ENCODE measurements around the gene RIC3. TPM values are rescaled to one million over a fixed set of nuclear protein-coding genes. Genes with fewer than 3 reads are reported as not detected.
"Not testable (repeated sequence)": the region's sequence is repeated elsewhere in the genome, so short reads cannot be mapped to it uniquely, and the experiment has no call there.

The RIC3 gene
- polyA plus RNA-seq, 1 donor from 2014 or later, result 5.5 TPM

DNA sequence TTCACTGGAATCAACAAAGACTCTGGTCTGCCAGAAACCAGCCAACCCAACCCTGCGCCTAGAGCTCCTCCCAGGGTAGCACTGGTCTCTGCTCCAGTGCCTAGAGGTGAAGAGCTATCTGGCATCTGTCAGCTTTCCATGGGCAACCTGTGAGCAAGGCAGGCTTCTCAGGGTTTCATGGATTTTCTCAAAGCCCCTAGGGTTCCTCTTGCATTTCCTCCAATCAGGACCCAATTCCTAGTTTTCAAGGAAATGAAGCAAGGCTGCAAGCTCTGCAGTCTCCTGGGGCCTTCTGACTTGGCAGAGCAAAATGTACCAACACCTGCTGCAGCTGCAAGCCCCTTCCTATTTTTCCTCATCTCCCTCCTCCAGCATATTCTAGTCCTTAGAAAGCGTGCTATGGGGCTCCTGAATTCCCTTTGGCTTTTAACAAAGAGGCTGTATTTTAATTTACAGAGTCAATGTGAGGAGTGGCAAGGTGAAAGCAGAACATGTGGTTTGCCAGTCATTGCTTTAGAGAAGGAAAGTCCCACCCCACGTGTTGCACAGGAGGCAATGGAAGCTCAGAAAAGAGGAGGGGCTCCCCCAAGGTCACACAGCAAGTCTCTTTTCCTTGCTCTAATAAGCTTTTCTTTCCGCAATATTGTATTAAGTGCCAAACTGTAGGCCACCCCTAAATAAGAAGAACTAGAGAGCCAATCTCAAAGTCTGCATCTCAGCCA, 33.0 kb upstream of the RIC3 start:
- Mint-ChIP-seq H3K4me1 (peaks cover 11 to 20% (median 14%) of the 10 kb centered on the region in 3 donors), H3K4me3 (peak overlapping the region in 3 of 4 donors; percentile 12 to 80 (median 73)), H3K27ac (peak overlapping the region; percentile 31 to 91 (median 37)), H3K27me3 (peaks cover 3% of the 10 kb centered on the region), H3K36me3 (peaks cover 3% of the 10 kb centered on the region), H3K9me3 (no peaks in the 10 kb centered on the region)

DNA sequence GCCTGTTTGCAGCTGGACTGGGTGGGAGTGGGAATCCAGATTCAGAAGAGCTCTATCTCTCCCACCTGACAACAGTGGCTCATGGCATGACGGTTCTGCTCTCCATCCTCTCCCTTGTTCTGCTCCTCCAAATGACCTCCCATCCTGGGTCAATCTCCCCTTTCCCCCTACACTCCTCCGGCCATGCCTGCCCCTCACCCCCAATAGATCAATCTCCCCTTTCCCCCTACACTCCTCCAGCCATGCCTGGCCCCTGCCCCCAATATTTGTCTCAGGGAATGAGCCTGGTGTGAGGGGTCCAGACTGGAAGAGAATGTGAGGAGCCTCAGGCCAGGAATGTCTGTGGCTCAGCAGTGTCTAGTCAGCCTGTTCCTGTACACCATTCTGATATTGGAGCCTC, 30.9 kb upstream of the RIC3 start:
- H3K9me3 Mint-ChIP-seq, result no peaks in the 10 kb centered on the region
- H3K36me3 Mint-ChIP-seq, result peaks cover 2% of the 10 kb centered on the region
- no peak overlapping the region for H3K27ac Mint-ChIP-seq
- peaks cover 5% of the 10 kb centered on the region for H3K27me3 Mint-ChIP-seq
- peaks cover 8 to 15% (median 12%) of the 10 kb centered on the region in 3 donors for H3K4me1 Mint-ChIP-seq
- H3K4me3 Mint-ChIP-seq, result no peak overlapping the region

DNA sequence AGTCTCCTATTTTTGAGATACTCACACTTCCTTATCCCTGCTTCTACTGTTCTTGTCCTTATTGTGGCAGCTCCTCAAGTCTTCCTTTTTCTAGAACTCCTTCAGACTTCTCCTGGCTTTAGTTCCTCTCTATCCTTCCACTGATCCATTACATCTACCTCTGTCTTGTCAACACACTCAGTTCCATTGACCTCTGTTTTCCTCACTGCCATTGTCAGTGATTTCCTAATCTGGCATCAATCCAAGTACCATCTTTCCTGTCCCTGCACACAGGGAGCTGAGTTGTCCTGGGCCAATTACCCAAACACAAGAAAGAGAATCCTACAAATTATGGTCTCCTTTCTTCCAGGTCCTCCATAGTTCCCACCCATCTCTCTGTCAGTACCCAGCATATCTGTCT, 27.9 kb upstream of the RIC3 start:
- no peak overlapping the region for H3K27ac Mint-ChIP-seq
- H3K4me1 Mint-ChIP-seq, result peaks cover under 1 to 2% (median 1%) of the 10 kb centered on the region in 3 donors
- H3K27me3 Mint-ChIP-seq, result peaks cover 7% of the 10 kb centered on the region
- no peak overlapping the region for H3K4me3 Mint-ChIP-seq
- H3K9me3 Mint-ChIP-seq, result no peaks in the 10 kb centered on the region
- no peaks in the 10 kb centered on the region for H3K36me3 Mint-ChIP-seq

DNA sequence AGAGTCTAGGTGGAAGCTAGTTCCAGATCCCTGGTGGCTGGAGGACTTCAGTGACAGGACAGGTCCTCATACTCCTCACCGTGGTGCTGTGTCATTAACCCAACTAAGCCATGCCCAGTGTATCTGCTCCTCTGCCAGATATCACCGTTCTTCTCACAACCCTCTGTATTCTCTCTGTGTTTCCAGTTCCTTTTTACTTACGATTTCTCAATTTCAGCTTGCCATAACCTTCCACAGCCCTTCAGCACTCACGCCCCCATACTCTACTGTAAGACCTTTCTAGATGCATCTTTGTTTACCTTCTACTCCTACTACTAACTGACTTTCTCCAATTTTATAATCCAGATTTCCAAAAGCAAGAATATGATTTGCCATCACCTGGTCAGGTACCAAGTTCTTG, 26.1 kb upstream of the RIC3 start:
- Mint-ChIP-seq H3K4me1 (peaks cover 0 to 2% (median 0%) of the 10 kb centered on the region in 3 donors), H3K27me3 (peaks cover 7% of the 10 kb centered on the region), H3K9me3 (no peaks in the 10 kb centered on the region), H3K4me3 (no peak overlapping the region), H3K27ac (no peak overlapping the region), H3K36me3 (no peaks in the 10 kb centered on the region)

DNA sequence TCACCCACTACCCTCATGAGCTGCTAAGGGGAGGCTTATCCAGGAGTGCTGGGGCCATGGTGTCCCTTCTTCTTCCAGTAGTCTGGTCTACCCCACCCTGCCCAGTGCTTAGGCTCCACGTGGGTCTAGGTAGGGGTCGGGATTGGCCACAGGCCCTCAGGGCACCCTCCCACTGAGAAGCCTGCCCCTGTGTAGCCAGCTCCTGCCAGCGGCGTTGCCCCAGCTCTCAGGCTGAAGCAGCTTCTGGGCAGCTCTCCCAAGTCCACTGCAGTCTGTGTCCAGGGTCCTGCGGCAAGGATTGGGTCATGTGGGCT, 24.0 kb upstream of the RIC3 start:
- Mint-ChIP-seq H3K9me3 (no peaks in the 10 kb centered on the region), H3K27ac (no peak overlapping the region), H3K36me3 (no peaks in the 10 kb centered on the region), H3K4me1 (peaks cover 0 to 2% (median 0%) of the 10 kb centered on the region in 3 donors), H3K27me3 (peaks cover 7% of the 10 kb centered on the region), H3K4me3 (no peak overlapping the region)

DNA sequence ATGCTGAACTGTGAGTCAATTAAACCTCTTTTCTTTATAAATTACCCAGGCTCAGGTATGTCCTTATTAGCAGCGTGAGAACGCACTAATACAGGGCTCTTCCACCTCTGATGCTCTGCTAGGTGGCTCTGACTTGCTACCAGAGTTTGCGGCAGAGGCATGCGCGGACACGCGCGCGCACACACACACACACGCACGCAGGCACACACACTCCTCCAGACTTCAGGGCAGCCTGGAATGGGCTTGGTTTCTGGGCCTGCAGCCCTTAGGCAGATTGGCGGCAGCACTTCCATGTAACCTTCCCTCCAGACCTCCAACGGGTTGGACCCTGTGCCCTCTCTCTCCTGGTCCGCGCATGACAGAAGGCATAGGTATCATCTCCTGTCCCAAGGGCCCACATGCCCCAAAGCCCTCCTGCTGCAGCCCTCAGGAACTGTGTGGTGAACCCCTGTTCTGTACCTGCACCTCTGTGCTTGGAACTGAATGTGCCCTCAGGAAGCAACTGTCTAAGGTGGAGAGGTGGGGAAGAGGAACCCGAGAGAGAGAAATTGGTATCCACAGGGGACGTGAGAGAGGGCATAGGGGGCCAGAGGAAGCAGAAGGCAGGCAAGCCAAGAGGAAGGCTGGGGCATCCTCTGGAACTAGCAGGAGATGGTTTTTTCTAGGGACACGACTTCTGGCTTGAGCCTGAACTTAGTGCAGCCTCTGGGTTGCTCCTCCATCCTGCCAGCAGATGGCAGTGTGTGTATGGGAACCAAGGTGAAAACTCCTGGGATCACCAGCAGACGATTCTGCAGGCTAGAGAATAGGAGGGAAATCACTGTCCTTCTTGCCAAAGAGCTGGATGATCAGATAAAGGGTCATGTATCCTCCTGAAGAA, 23.4 kb upstream of the RIC3 start:
- Mint-ChIP-seq H3K36me3 (no peaks in the 10 kb centered on the region), H3K27me3 (peaks cover 7% of the 10 kb centered on the region), H3K4me3 (no peak overlapping the region), H3K27ac (no peak overlapping the region), H3K9me3 (no peaks in the 10 kb centered on the region), H3K4me1 (peaks cover 0 to 2% (median 0%) of the 10 kb centered on the region in 3 donors)

DNA sequence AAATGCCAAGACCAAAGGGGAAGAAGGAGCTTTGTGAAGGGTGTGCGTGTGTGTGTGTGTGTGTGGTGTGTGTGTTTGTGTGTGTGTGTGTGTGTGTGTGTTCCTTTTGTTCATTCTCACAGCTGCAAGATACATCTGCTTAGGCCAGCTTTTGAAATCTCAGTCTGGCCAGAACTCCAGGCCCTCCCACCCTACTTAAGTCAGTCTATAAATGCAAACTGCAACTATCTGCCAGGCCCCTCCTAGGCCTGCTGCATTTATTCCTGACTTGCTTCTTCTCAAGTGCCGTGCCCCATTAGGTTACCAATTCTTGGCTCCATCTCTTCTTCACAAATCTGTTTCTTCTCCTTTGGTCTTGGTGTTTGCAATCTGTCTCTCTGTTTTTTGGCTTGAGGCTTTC, 21.6 kb upstream of the RIC3 start:
- Mint-ChIP-seq H3K4me3 (no peak overlapping the region), H3K27ac (no peak overlapping the region), H3K9me3 (no peaks in the 10 kb centered on the region), H3K27me3 (peaks cover 6% of the 10 kb centered on the region), H3K36me3 (peaks cover 1% of the 10 kb centered on the region), H3K4me1 (peaks cover 0 to 4% (median 0%) of the 10 kb centered on the region in 3 donors)

DNA sequence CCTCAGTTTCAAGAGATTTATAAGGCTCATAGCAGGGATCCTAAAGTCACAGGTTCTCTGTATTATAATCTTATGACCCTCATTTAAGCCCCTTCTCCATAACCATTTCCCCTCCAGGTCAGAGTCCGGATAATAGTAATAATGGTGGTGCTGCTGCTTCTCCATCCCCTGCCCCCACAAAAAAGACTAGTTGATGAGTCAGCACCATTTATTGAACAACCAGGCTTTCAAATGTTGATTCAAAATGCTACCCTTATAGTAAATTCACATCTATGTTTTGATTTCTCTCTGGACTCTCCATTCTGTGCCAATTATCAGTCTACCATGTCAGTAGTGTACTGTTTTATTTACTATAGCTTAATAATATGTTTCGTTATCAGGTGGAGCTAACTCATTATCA, 17.6 kb upstream of the RIC3 start:
- Mint-ChIP-seq H3K4me1 (peaks cover 0 to 2% (median 0%) of the 10 kb centered on the region in 3 donors), H3K4me3 (no peak overlapping the region), H3K36me3 (peaks cover 1% of the 10 kb centered on the region), H3K27me3 (peaks cover 8% of the 10 kb centered on the region), H3K27ac (no peak overlapping the region), H3K9me3 (no peaks in the 10 kb centered on the region)

DNA sequence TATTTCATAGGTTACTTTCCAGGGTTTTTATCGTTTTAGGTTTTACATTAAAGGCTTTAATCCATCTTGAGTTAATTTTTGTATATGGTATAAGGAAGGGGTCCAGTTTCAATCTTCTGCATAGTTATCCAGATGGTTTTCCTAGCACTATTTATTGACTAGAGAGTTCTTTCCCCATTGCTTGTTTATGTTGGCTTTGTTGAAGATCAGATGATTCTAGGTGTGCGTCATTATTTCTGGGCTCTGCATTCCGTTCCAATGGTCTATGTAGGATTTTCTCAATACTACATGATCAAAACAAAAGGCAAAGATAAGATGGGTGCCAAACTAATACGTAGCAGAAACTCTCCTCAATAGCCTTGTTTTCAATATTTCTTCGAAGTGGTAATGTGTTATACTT, 14.3 kb upstream of the RIC3 start:
- Mint-ChIP-seq H3K4me1 (peaks cover 0 to 2% (median 0%) of the 10 kb centered on the region in 3 donors), H3K27me3 (peaks cover 12% of the 10 kb centered on the region), H3K4me3 (no peak overlapping the region)

DNA sequence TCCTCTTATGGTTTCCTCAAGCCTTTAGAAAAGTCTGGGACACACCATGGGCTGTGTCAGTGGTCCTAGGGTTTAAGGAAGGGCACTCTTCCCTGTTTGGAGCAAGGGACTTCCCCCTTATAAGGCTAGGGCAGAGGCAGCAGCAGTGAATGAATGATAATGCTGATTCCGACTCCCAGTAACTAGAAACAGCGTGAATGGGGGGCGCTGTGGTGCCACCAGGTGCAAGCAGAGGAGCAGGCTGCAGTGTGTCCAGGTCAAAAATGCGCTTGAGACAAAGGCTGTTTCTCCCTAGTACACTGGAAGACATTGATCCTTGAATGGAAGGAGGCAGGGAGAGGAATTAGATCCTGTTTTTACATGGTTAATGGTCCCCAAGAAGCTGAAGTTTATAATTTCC, 11.6 kb upstream of the RIC3 start:
- H3K4me3 Mint-ChIP-seq, result no peak overlapping the region
- no peak overlapping the region for H3K27ac Mint-ChIP-seq
- H3K36me3 Mint-ChIP-seq, result no peaks in the 10 kb centered on the region
- H3K4me1 Mint-ChIP-seq, result no peaks in the 10 kb centered on the region
- H3K27me3 Mint-ChIP-seq, result peaks cover 11% of the 10 kb centered on the region
- H3K9me3 Mint-ChIP-seq, result peaks cover 0 to 1% (median 0%) of the 10 kb centered on the region in 3 donors

More for the DNA sequence above, 14.3 kb upstream of the RIC3 start:
- H3K9me3 Mint-ChIP-seq, result no peaks in the 10 kb centered on the region
- H3K27ac Mint-ChIP-seq, result no peak overlapping the region
- peaks cover 1% of the 10 kb centered on the region for H3K36me3 Mint-ChIP-seq

DNA sequence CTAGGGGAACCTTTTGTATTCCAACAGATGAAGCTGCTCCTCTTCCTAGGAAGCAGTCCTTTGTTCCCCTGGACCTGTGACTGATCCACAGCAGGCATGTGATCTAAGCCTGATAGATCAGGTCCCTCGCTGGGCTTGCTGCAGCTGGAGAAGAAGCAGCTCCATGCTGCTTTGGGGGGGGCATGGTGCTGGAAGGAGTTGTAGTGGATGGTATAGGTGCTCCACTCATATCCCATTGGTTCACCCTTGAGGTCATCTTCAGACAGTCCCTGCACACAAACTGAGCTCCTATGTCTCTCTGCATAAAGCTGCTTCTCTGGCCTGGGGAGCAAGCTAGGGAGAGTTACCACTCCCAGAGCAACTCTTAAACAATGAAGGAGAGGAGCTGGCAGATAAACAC, 9.5 kb upstream of the RIC3 start:
- Mint-ChIP-seq H3K27ac (no peak overlapping the region), H3K4me1 (no peaks in the 10 kb centered on the region), H3K4me3 (no peak overlapping the region), H3K27me3 (peaks cover 11% of the 10 kb centered on the region), H3K9me3 (peaks cover 0 to 1% (median 0%) of the 10 kb centered on the region in 3 donors), H3K36me3 (no peaks in the 10 kb centered on the region)

DNA sequence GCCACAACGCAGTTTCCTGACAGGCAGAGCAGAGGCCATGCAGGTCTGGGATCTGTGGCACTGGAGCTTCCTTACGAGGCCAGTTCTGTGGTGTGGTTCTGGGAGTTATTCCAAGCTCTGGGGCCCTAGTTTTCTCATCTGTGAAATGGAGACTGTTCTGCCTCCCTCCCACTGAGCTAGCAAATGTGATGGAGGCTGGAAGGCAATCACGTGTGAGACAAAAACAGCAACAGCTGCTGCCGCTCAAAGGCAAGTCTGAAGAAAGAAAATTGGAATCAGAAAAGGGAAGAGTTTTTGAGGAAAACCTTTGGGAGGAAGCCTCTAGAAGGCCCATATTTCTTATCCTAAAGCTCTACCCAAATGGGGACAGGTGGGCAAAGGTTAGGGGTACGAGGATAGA, 8.3 kb upstream of the RIC3 start:
- H3K4me3 Mint-ChIP-seq, result no peak overlapping the region
- H3K27me3 Mint-ChIP-seq, result peaks cover 10% of the 10 kb centered on the region
- H3K4me1 Mint-ChIP-seq, result no peaks in the 10 kb centered on the region
- no peaks in the 10 kb centered on the region for H3K36me3 Mint-ChIP-seq
- H3K27ac Mint-ChIP-seq, result no peak overlapping the region
- H3K9me3 Mint-ChIP-seq, result peaks cover 0 to 1% (median 0%) of the 10 kb centered on the region in 3 donors

DNA sequence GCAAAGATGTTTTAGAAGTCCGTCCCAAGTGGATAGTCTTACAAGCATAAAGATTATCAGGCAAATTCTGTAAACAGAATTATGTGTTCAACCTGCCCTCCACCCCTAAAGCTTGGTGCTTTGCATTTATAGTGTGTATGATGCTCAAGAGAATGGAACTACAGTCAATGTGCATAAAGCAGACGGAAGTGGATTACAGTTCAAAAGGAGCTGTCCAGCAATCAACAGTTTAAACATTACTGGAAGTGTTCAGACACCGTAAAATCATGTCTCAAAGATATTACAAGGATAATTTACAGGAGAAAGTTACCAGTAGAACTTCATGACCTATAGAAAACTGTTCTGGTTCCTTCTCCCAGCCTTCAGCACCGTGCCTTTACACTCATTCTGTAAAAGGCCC, 1.0 kb downstream of the RIC3 start:
- Mint-ChIP-seq H3K4me1 (peaks cover 12 to 31% (median 21%) of the 10 kb centered on the region in 3 donors), H3K27me3 (peaks cover 2% of the 10 kb centered on the region), H3K36me3 (peaks cover 7% of the 10 kb centered on the region), H3K9me3 (peaks cover 0 to 2% (median 0%) of the 10 kb centered on the region in 3 donors), H3K27ac (peak overlapping the region in 2 of 3 donors; percentile 39 to 54), H3K4me3 (peak overlapping the region; percentile 82 to 98 (median 96))

DNA sequence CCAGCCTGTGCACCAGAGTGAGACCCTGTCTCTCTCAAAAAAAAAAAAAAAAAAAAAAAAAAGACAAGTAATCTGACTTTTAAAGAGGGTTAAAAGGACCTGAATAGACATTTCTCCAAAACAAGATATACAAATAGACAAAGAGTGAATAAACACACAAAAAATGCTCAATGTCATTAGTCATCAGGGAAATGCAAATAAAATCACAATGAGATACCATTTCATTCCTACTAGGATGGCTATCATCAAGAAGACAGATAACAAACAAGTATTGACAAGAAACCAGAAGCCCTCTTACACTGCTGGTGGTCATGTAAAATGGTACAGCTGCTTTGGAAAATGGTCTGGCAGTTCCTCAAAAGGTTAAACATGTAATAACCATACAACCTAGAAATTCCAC, 4.1 kb downstream of the RIC3 start:
- Mint-ChIP-seq H3K9me3 (peaks cover 0 to 2% (median 0%) of the 10 kb centered on the region in 3 donors), H3K36me3 (peaks cover 5% of the 10 kb centered on the region), H3K4me1 (peaks cover 10 to 35% (median 21%) of the 10 kb centered on the region in 3 donors), H3K4me3 (peak overlapping the region in 1 of 4 donors; percentile 48), H3K27me3 (no peaks in the 10 kb centered on the region), H3K27ac (no peak overlapping the region)

DNA sequence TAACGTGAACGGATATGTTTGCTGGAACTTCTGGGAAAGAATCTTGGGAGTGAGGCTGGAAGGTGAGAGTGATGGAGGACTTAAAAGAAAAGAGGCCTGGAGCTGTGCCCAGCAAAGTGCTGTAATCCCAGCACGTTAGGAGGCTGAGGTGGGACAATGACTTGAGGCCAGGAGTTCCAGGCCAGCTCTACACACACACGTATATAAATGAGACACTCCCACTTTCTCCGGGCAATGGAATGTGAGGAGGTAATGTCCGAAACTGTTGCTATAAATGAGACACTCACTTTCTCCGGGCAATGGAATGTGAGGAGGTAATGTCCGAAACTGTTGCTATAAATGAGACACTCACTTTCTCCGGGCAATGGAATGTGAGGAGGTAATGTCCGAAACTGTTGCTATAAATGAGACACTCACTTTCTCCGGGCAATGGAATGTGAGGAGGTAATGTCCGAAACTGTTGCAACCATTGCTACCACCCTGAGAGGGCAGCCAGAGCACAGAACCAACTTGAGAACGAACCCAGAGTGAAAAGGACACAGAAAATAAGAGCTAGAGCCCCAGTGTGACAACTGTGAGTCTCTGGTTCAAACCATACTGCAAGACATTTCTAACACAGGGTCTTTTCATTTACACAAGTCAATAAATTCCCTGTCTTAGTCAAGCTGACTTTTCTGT, 7.1 kb downstream of the RIC3 start:
- H3K4me3 Mint-ChIP-seq, H3K36me3 Mint-ChIP-seq, H3K27ac Mint-ChIP-seq, H3K9me3 Mint-ChIP-seq, H3K27me3 Mint-ChIP-seq: not testable (repeated sequence)
- H3K4me1 Mint-ChIP-seq, result peaks cover 3 to 23% (median 17%) of the 10 kb centered on the region in 3 donors

Data from IgD-negative memory B cell (primary cell).